ENCODE data around the gene TET1. TPM values are rescaled to one million over a fixed set of nuclear protein-coding genes. Genes with fewer than 3 reads are reported as not detected.

Gene TET1
- total RNA-seq, 2 donors from 2014 or later = 5.1 to 6.0 TPM

GRCh38 chr10:68599771-68600040 lies 39.6 kb downstream of the TET1 start:
- WGBS = 6% methylated on average over 3 of the region's 3 CpGs
- no peaks in the 10 kb centered on the region for H3K27me3 ChIP-seq (replicated peaks; ENCODE audit: insufficient read depth)
- TF ChIP-seq POLR2A (IDR thresholded peaks at IDR 0.05) (no peak), POLR2AphosphoS5 (IDR thresholded peaks at IDR 0.05) (no peak)
- TF ChIP-seq, protein P1, sequence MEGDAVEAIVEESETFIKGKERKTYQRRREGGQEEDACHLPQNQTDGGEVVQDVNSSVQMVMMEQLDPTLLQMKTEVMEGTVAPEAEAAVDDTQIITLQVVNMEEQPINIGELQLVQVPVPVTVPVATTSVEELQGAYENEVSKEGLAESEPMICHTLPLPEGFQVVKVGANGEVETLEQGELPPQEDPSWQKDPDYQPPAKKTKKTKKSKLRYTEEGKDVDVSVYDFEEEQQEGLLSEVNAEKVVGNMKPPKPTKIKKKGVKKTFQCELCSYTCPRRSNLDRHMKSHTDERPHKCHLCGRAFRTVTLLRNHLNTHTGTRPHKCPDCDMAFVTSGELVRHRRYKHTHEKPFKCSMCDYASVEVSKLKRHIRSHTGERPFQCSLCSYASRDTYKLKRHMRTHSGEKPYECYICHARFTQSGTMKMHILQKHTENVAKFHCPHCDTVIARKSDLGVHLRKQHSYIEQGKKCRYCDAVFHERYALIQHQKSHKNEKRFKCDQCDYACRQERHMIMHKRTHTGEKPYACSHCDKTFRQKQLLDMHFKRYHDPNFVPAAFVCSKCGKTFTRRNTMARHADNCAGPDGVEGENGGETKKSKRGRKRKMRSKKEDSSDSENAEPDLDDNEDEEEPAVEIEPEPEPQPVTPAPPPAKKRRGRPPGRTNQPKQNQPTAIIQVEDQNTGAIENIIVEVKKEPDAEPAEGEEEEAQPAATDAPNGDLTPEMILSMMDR (IDR thresholded peaks at IDR 0.05) = no peak
- H3K4me1 ChIP-seq (replicated peaks) = peaks cover 11% of the 10 kb centered on the region
- peak overlapping the region; percentile 8 to 49 for H3K27ac ChIP-seq
- no peaks in the 10 kb centered on the region for H3K36me3 ChIP-seq
- no peak for DNase-seq (ENCODE audit: low spot score)
- H3K4me3 ChIP-seq = peak overlapping the region; percentile 31 to 32
- intact Hi-C loops (cut with DNase I) = loop anchor here (5.0 kb wide), 1 partner anchor 37 kb away; the partner anchor contains the start of gene TET1
- H3K9me3 ChIP-seq = no peaks in the 10 kb centered on the region

GRCh38 chr10:68600041-68600778 lies 40.1 kb downstream of the TET1 start:
- Histone ChIP-seq H3K4me3 (peak overlapping the region; percentile 31 to 32), H3K27me3 (replicated peaks; ENCODE audit: insufficient read depth) (no peaks in the 10 kb centered on the region), H3K27ac (peak overlapping the region; percentile 22 to 49), H3K9me3 (no peaks in the 10 kb centered on the region), H3K4me1 (replicated peaks) (peaks cover 11% of the 10 kb centered on the region), H3K36me3 (no peaks in the 10 kb centered on the region)
- intact Hi-C loops (cut with DNase I) = no loop called here
- peak; percentile 67 for TF ChIP-seq POLR2AphosphoS5 (IDR thresholded peaks at IDR 0.05)
- TF ChIP-seq POLR2A (IDR thresholded peaks at IDR 0.05) = peak; percentile 12
- TF ChIP-seq, protein P1 (IDR thresholded peaks at IDR 0.05) = no peak
- peak; percentile 60 for DNase-seq (ENCODE audit: low spot score)
- 3% methylated on average over 17 of the region's 17 CpGs for WGBS

GRCh38 chr10:68601501-68602265 lies 41.5 kb downstream of the TET1 start:
- intact Hi-C loops (cut with DNase I) = no loop called here
- DNase-seq (ENCODE audit: low spot score) = no peak
- TF ChIP-seq POLR2AphosphoS5 (IDR thresholded peaks at IDR 0.05) = no peak
- TF ChIP-seq POLR2A (IDR thresholded peaks at IDR 0.05) = no peak
- TF ChIP-seq, protein P1 (IDR thresholded peaks at IDR 0.05) = no peak
- peaks cover 11% of the 10 kb centered on the region for H3K4me1 ChIP-seq (replicated peaks)
- WGBS = 35% methylated on average over 2 of the region's 2 CpGs
- no peaks in the 10 kb centered on the region for H3K9me3 ChIP-seq
- no peak overlapping the region for H3K27ac ChIP-seq
- H3K4me3 ChIP-seq = no peak overlapping the region
- H3K27me3 ChIP-seq (replicated peaks; ENCODE audit: insufficient read depth) = no peaks in the 10 kb centered on the region
- no peaks in the 10 kb centered on the region for H3K36me3 ChIP-seq

DNA sequence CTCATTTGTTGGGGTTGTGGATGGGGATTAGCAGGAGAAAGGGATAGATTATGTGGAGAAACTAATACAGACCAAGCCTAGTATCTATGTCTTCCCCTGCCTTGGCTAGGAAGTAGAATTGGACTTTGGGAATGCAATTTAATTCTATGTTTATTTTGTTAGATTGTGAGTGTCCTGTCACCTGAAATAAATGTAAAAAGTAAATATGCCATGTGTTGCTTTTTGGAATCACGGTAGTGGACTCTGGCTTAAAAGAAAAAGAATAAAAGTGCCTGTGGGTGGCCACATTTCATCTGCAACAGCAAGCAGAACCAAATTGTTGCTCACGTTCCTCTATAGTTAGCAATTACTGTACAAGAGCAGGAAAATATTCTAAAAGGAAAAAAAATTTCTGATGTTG lies 42.3 kb downstream of the TET1 start:
- 44% methylated on average over 2 of the region's 2 CpGs for WGBS
- peaks cover 11% of the 10 kb centered on the region for H3K4me1 ChIP-seq (replicated peaks)
- H3K27ac ChIP-seq = no peak overlapping the region
- TF ChIP-seq POLR2AphosphoS5 (IDR thresholded peaks at IDR 0.05) (no peak), POLR2A (IDR thresholded peaks at IDR 0.05) (no peak)
- TF ChIP-seq, protein P1 (IDR thresholded peaks at IDR 0.05) = no peak
- H3K4me3 ChIP-seq = no peak overlapping the region
- H3K27me3 ChIP-seq (replicated peaks; ENCODE audit: insufficient read depth) = no peaks in the 10 kb centered on the region
- no peaks in the 10 kb centered on the region for H3K36me3 ChIP-seq
- DNase-seq (ENCODE audit: low spot score) = no peak
- intact Hi-C loops (cut with DNase I) = no loop called here
- no peaks in the 10 kb centered on the region for H3K9me3 ChIP-seq
